Activated naive CD4-positive, alpha-beta T cell treated with anti-CD3 and anti-CD28 coated beads for 36 hours (primary cell): ENCODE data around the gene FOLR2. TPM values are rescaled to one million over a fixed set of nuclear protein-coding genes. Genes with fewer than 3 reads are reported as not detected.
A peak's percentile ranks its signal among the peaks of the same experiment; 100 is the strongest.
"Not testable (repeated sequence)": the region's sequence is repeated elsewhere in the genome, so short reads cannot be mapped to it uniquely, and the experiment has no call there.

Source experiments
- CTCF ChIA-PET: fragments of 350-600 bp; sonication (Branson Sonifier 250); formaldehyde crosslinking; loops from one replicate; lab custom pipeline; 2021; ENCODE audit warnings: antibody characterized with exemption; lab: Charles Lee
- DNase-seq: peaks from one replicate; pipeline ENCODE4 v3.0.0-alpha.2; 2020
- H3K27ac Mint-ChIP-seq: one replicate; pipeline ENCODE4 v1.8.0; 2021; ENCODE audit warnings: mild to moderate bottlenecking, mixed read lengths
- H3K27me3 Mint-ChIP-seq: one replicate; pipeline ENCODE4 v1.8.0; 2021; ENCODE audit warnings: low read depth, mixed read lengths
- H3K36me3 Mint-ChIP-seq: one replicate; pipeline ENCODE4 v1.8.0; 2021; ENCODE audit warnings: low read depth, mixed read lengths
- H3K4me1 Mint-ChIP-seq: one replicate; pipeline ENCODE4 v1.8.0; 2021; ENCODE audit warnings: low read depth, mixed read lengths
- H3K4me3 Mint-ChIP-seq: one replicate; pipeline ENCODE4 v1.8.0; 2021; ENCODE audit warnings: mild to moderate bottlenecking, moderate library complexity, mixed read lengths
- H3K9me3 Mint-ChIP-seq: one replicate; pipeline ENCODE4 v1.8.0; 2021; ENCODE audit warnings: mixed read lengths
- intact Hi-C: fragments of 100-400 bp; cut with micrococcal nuclease; formaldehyde crosslinking; loops from one replicate; pipeline ENCODE4 v1.15.1; 2023
- total RNA-seq, 2 experiments: library from RNA; stranded (reverse); gene quantifications; one replicate each; pipeline ENCODE4 v1.2.3, GENCODE V29; 2021

The FOLR2 gene
- total RNA-seq, result not detected

DNA sequence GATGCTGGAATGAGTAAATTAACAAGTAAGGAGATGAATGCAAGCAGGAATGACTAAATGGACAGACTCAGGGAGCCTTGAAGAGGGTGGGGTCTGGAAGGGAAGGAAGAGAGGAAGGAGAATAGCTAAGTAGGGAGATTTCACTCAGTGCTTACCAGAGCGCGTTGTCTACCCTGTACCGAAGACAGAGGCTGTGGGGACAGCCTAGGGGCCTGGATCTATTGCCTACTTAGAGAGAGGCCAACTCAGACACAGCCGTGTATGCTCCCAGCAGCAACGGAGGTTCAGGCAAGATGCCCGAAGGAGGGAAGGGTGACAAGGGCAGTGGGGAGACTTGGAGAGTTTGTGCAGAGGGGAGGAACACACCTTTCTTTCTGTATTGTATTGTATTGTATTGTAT lies at the start of gene FOLR2:
Gene FOLR2, plus strand, starts transcription at position 157 of the 400 bp plus-strand sequence. CDS start 1,791 bp downstream, outside the sequence.
- Mint-ChIP-seq H3K4me1 (no peaks in the 10 kb centered on the region), H3K4me3 (no peak within 1 kb of the TSS), H3K27ac (no peak within 1 kb of the TSS), H3K36me3 (no peaks in the 10 kb centered on the region), H3K27me3 (peaks cover 10% of the 10 kb centered on the region), H3K9me3 (no peaks in the 10 kb centered on the region)
- DNase-seq, result no peak
- CTCF ChIA-PET, result no interaction called here
- intact Hi-C loops, result no loop called here

DNA sequence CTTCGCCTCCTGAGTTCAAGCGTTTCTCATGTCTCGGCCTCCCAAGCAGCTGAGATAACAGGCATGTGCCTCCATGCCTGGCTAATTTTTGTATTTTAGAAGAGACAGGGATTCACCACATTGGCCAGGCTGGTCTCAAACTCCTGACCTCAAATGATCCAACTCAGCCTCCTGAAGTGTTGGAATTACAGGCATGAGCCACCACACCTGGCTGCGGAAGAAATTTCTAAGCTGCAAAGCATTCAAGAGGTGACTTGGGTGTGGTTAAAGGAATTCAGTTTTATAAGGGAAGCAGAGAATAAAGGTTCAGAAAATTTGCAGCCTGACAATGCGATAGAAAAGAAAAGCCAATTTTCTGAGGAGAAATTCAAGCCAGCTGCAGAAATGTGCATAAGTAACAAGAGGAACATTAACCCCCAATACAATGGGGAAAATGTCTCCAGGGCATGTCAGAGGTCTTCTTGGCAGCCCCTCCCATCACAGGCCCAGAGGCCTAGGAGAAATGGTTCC lies 47.5 kb upstream of the FOLR2 start:
- intact Hi-C loops, result not testable (repeated sequence)

DNA sequence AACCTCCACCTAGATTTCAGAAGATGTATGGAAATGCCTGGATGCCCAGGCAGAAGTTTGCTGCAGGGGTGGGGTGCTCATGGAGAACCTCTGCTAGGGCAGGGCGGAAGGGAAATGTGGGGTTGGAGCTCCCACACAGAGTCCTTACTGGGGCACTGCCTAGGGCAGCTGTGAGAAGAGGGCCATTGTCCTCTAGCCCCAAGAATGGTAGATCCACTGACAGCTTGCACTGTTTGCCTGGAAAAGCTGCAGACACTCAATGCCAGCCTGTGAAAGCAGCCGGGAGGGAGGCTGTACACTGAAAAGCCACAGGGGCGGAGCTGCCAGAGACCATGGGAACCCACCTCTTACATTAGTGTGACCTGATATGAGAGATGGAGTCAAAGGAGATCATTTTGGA lies 46.8 kb upstream of the FOLR2 start:
- CTCF ChIA-PET, result interaction anchor here (1.8 kb wide), 1 partner anchor 14 kb away, joined by 7 read pairs; no protein-coding TSS in a partner anchor
- H3K27ac Mint-ChIP-seq, H3K4me1 Mint-ChIP-seq, H3K27me3 Mint-ChIP-seq, DNase-seq, H3K9me3 Mint-ChIP-seq, intact Hi-C loops, H3K4me3 Mint-ChIP-seq, H3K36me3 Mint-ChIP-seq: not testable (repeated sequence)

More for the DNA sequence above, 47.5 kb upstream of the FOLR2 start:
- not testable (repeated sequence) for H3K36me3 Mint-ChIP-seq, DNase-seq, H3K9me3 Mint-ChIP-seq, H3K4me1 Mint-ChIP-seq, H3K4me3 Mint-ChIP-seq, H3K27me3 Mint-ChIP-seq, H3K27ac Mint-ChIP-seq
- CTCF ChIA-PET, result interaction anchor here (1.8 kb wide), 1 partner anchor 15 kb away, joined by 7 read pairs; no protein-coding TSS in a partner anchor

DNA sequence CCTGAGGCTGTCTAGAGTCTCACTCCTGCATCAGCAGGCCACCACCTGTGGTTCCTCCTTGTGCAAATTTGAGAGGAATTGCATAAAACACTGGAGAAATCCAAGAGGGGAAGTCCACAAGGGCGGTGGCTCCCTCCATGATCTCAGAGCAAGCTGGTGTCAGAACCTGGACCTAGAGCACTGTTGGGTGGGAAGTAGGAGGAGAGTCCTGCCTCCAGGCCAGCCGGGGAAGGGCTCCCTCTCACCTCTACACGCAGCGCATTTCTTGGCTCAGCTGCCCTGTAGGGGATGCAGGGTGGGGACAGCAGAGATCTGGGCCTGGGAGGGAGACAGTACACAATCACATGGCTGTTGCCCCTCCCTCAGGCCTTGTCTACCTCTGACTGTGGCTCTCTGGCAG lies 44.6 kb upstream of the FOLR2 start:
- H3K27ac Mint-ChIP-seq, CTCF ChIA-PET, H3K36me3 Mint-ChIP-seq, H3K27me3 Mint-ChIP-seq, H3K4me3 Mint-ChIP-seq, intact Hi-C loops, DNase-seq, H3K4me1 Mint-ChIP-seq, H3K9me3 Mint-ChIP-seq: not testable (repeated sequence)

DNA sequence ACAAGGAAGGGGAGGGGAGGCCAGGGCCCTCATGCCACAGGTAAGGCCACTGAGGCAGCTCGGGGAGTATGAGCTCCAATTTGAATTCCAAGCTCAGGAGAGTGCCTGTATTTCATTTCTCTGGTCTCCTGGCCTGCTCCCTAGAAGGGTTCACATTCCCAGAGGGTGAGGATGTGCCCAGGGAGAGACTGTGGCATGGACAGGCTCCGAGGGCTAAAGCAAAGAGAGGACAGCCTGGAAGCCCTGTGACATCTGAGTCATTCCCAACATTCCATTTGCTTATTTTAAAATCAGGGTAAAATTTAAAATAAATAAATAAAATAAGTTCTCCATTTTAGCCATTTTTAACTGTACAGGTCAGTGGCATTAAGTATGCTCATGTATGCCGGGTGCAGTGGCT lies 43.3 kb upstream of the FOLR2 start:
- no peak overlapping the region for H3K4me3 Mint-ChIP-seq
- no peak overlapping the region for H3K27ac Mint-ChIP-seq
- no peaks in the 10 kb centered on the region for H3K36me3 Mint-ChIP-seq
- H3K9me3 Mint-ChIP-seq, result no peaks in the 10 kb centered on the region
- H3K27me3 Mint-ChIP-seq, result no peaks in the 10 kb centered on the region
- intact Hi-C loops, result no loop called here
- CTCF ChIA-PET, result interaction anchor here (0.6 kb wide), 1 partner anchor 185 kb away, joined by 4 read pairs; no protein-coding TSS in a partner anchor
- H3K4me1 Mint-ChIP-seq, result no peaks in the 10 kb centered on the region
- DNase-seq, result no peak

DNA sequence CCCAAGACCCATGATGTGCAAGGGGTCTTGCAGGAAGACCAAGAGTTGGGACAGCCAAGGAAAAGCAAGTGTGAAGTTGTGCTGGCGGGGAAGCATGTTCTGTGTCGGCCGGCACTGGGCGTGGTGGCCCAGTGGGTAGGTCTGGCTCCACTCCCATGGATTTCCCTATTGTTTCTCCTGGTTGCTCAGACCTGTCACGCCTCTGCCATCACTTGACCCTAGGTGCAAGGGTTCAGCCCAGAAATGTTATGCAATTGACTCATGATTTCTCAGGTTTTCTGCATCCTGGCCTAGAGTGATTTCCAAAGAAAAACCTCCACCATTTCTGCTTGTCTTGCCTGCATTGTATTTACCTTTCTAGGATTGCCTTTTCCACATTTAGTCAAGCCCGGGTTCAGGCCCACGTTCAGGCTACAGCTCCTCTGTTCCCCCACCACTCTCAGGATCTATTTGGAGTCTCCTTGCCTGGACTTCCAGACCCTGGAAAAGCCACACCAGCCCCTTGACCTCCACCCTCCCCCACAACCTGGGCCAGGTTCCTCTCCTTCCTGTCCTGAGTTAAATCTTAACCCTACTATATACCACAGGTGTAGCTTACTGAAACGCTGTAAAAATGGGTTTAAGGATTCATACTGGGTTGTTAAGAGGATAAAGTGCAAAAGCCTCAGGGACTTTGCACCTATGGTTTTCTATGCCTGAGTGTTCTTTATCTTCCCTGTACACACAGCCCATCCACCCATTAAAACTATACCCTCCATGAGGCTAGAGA lies 42.1 kb upstream of the FOLR2 start:
- Mint-ChIP-seq H3K9me3 (no peaks in the 10 kb centered on the region), H3K4me1 (no peaks in the 10 kb centered on the region), H3K4me3 (no peak overlapping the region), H3K27me3 (no peaks in the 10 kb centered on the region), H3K27ac (no peak overlapping the region), H3K36me3 (no peaks in the 10 kb centered on the region)
- intact Hi-C loops, result no loop called here
- CTCF ChIA-PET, result interaction anchor here (0.5 to 1.5 kb wide), 4 partner anchors 9 to 893 kb away, joined by 3 to 6 read pairs (median 4); no protein-coding TSS in a partner anchor
- DNase-seq, result no peak

DNA sequence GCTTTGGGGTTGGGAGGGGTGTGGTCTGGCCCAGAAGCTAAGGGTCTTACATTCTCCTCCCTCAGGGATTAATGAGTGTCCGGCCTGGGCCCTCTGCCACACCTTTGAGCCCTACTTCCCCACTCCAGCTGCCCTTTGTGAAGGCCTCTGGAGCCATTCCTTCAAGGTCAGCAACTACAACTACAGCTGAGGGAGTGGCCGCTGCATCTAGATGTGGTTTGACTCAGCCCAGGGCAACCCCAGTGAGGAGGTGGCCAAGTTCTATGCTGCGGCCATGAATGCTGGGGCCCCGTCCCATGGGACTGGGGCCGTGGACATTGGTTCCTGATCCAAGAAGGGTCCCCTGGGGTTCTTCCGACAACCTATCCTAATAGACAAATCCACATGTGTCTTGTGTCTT lies 38.9 kb upstream of the FOLR2 start:
- DNase-seq, result no peak
- Mint-ChIP-seq H3K9me3 (no peaks in the 10 kb centered on the region), H3K36me3 (no peaks in the 10 kb centered on the region), H3K4me1 (peaks cover 7% of the 10 kb centered on the region), H3K27me3 (no peaks in the 10 kb centered on the region), H3K4me3 (no peak overlapping the region), H3K27ac (no peak overlapping the region)
- CTCF ChIA-PET, result no interaction called here
- intact Hi-C loops, result no loop called here

DNA sequence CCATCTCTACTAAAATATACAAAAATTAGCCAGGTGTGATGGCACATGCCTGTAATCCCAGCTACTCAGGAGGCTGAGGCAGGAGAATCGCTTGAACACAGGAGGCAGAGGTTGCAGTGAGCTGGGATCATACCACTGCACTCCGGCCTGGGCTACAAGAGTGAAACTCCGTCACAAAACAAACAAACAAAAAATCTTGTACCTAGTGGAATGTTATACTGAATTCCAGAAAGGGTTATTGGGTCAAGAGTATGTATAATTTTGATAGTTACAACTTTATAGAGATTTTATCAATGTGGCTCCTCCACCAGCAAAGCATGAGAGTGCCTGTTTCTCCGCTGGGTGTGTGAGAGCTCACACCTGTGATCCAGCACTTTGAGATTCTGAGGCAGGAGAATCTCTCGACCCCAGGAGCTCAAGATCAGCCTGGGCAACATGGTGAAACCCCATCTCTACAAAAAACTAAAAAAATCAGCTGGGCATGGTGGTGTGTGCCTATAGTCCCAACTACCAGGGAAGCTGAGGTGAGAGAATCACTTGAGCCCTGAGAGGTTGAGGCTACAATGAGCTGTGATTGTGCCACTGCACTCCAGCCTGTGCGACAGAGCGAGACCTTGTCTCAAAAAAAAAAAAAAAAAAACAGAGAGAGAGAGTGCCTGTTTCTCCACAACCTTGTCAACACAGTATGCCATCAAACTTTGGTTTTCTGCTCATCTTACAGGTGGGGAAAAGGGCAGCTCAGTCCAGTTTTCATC lies 37.4 kb upstream of the FOLR2 start:
- Mint-ChIP-seq H3K27me3 (no peaks in the 10 kb centered on the region), H3K36me3 (no peaks in the 10 kb centered on the region), H3K4me1 (peaks cover 7% of the 10 kb centered on the region), H3K27ac (no peak overlapping the region), H3K9me3 (no peaks in the 10 kb centered on the region), H3K4me3 (no peak overlapping the region)
- intact Hi-C loops, result no loop called here
- CTCF ChIA-PET, result interaction anchor here (0.6 kb wide), 1 partner anchor 35 kb away, joined by 4 read pairs; no protein-coding TSS in a partner anchor
- no peak for DNase-seq

DNA sequence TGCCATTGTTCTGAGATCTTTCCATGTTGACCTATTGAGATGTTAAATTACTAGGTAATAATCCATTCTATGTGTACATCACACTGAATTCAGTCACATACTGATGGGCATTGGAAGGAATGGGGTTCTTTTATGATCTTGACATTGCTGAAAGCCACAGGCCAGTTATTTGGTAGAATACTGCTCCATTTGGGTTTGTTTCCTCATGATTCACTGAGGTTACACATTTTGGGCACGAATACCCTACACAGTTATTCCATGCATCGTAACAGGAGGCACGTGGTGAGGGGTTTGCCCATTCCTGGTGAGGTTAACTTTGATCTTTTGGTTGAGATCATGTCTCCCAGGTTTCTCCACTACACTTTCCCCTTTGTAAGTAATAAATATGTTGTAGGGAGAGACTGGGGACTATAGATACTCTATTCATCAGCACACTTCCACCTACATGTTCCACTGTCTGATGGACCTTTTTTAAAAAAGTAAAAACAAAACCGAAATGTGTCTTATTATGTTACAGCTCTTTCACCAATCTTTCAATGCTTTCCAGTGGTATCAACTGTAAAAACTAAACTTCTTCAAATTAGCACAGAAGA lies 36.7 kb upstream of the FOLR2 start:
- H3K4me3 Mint-ChIP-seq, result no peak overlapping the region
- no peak overlapping the region for H3K27ac Mint-ChIP-seq
- H3K9me3 Mint-ChIP-seq, result no peaks in the 10 kb centered on the region
- CTCF ChIA-PET, result no interaction called here
- H3K4me1 Mint-ChIP-seq, result peaks cover 7% of the 10 kb centered on the region
- DNase-seq, result no peak
- intact Hi-C loops, result no loop called here
- H3K27me3 Mint-ChIP-seq, result no peaks in the 10 kb centered on the region
- H3K36me3 Mint-ChIP-seq, result no peaks in the 10 kb centered on the region

DNA sequence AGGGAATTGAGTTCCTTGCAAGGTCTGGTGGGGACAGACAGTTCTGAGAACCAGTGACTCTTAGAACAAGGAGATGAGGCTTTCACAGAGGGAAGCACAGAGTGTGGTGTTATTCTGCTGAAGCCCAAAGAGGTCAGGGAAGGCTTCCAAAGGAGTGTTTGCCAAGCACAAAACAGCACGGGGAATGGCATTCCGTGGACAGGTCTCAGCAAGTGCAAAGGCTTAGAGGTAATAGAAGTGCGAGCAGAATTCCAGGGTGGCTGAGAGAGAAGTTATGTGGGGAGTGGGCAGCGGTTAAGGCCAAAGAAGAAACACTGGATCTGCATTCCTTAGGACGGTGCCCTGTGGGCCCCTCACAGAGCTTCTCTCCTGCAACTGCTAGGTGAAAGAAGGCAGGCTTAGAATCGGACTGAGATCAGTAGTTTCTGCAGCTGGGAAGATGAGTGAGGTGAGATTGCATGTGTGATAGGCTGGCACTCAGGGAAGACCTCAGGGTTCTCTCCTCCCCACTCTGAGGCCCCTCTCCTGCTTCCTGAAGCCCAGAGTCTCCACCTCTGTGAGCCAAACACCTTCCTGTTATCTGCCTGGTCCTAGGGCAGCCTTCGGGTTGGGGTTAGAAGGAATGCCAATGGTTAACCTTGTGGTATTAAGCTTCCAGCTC lies 35.6 kb upstream of the FOLR2 start:
- H3K4me1 Mint-ChIP-seq, H3K4me3 Mint-ChIP-seq, H3K36me3 Mint-ChIP-seq, H3K27ac Mint-ChIP-seq, DNase-seq, H3K27me3 Mint-ChIP-seq, H3K9me3 Mint-ChIP-seq: not testable (repeated sequence)
- CTCF ChIA-PET, result interaction anchor here (1.1 kb wide), 1 partner anchor 37 kb away, joined by 3 read pairs; no protein-coding TSS in a partner anchor
- intact Hi-C loops, result loop anchor here (1.0 kb wide), 1 partner anchor 38 kb away; no protein-coding TSS in a partner anchor

DNA sequence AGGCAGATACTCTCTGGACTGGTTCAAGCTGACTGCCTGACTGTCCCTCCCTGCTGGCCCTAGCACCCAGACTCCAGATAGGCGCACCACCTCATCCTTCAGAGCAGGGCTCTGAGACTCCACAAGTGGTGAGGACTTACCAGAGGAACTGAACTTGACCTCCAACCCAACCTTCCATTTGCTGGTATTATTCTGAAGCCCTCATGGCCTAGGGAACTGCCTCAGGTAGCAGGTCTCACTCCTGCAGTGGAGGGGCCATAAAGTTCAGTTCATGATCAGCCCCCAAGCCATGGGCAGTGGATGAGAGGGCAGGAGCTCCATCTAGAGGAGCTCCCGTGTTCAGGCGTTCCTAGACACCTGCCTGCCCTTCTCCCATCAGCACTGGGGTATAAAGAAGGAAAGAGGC lies 35.0 kb upstream of the FOLR2 start:
- DNase-seq, result peak; percentile 11
- H3K27ac Mint-ChIP-seq, H3K9me3 Mint-ChIP-seq, H3K4me3 Mint-ChIP-seq, H3K27me3 Mint-ChIP-seq, H3K36me3 Mint-ChIP-seq, H3K4me1 Mint-ChIP-seq: not testable (repeated sequence)
- CTCF ChIA-PET, result interaction anchor here (1.1 kb wide), 1 partner anchor 38 kb away, joined by 3 read pairs; no protein-coding TSS in a partner anchor
- intact Hi-C loops, result loop anchor here (1.0 kb wide), 1 partner anchor 38 kb away; no protein-coding TSS in a partner anchor

DNA sequence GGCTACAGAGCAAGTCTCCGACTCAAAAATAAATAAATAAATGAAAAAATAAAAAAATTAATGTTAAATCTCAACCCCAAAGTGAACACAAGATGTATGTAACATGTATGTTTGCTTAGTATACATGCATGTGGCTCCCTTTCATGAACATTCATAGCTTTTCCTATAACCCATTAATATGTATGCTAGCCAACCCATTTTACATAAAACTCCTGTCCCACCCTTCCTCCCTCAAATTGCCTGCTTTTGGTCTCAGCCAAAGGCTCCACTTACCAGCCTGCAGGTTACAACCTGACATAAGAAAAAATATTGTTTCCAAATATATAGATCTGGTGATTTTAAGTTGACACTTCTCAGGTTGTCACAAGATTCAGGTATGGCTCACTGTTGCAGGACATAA lies 28.3 kb upstream of the FOLR2 start:
- no peak for DNase-seq
- intact Hi-C loops, result no loop called here
- no peaks in the 10 kb centered on the region for H3K36me3 Mint-ChIP-seq
- no peaks in the 10 kb centered on the region for H3K9me3 Mint-ChIP-seq
- H3K4me3 Mint-ChIP-seq, result no peak overlapping the region
- CTCF ChIA-PET, result no interaction called here
- H3K4me1 Mint-ChIP-seq, result no peaks in the 10 kb centered on the region
- H3K27me3 Mint-ChIP-seq, result no peaks in the 10 kb centered on the region
- H3K27ac Mint-ChIP-seq, result no peak overlapping the region
